HG03103 (cell line): Measurements from ENCODE around the gene GTF3C6.
"Not testable (repeated sequence)": the region's sequence is repeated elsewhere in the genome, so short reads cannot be mapped to it uniquely, and the experiment has no call there.

Experiments used
- ATAC-seq: cut with Tn5 transposase; IDR thresholded peaks from one replicate; pipeline ENCODE4 v1.9.1; 2021; ENCODE audit warnings: low read depth; ENCODE audit not compliant: unreplicated experiment

The GTF3C6 gene

GRCh38 chr6:110976575-110976974 lies 18.1 kb downstream of the GTF3C6 start:
- no peak for ATAC-seq

- no peak for ATAC-seq
These were observed 21.1 kb downstream of the GTF3C6 start for GRCh38 chr6:110979565-110980101.

DNA sequence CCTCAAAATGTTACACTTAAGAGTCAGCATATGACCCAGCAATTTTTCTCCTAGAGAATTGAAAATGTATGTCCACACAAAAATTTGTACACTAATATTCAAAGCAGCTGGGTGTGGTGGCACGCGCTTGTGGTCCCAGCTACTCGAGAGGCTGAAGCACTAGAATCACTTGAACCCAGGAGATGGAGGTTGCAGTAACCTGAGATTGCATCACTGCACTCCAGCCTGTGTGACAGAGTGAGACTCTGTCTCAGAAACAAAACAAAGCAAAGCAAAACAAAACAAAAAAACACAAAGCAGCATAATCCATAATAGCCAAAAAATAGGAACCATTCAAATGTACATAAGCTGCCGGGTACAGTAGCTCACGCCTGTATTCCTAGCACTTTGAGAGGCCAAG lies 21.7 kb downstream of the GTF3C6 start:
- no peak for ATAC-seq

DNA sequence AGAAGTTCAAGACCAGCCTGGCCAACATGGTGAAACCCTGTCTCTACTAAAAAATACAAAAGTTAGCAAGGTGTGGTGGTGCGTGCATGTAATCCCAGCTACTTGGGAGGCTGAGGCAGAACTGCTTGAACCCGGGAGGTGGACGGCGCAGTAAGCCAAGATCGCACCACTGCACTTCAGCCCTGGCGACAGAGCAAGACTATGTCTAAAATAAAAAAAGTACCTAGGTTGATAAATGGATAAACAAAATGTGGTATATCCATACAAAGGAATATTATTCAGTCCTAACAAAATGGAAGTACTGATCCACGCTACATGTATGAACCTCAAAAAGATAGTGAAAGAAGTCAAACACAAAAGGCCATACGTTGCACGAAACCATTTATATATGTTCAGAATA lies 22.1 kb downstream of the GTF3C6 start:
- ATAC-seq: no peak

- ATAC-seq: no peak
These were observed 22.7 kb downstream of the GTF3C6 start for GRCh38 chr6:110981202-110981600.

- no peak for ATAC-seq
These were observed 32.5 kb downstream of the GTF3C6 start for GRCh38 chr6:110990840-110991576.

DNA sequence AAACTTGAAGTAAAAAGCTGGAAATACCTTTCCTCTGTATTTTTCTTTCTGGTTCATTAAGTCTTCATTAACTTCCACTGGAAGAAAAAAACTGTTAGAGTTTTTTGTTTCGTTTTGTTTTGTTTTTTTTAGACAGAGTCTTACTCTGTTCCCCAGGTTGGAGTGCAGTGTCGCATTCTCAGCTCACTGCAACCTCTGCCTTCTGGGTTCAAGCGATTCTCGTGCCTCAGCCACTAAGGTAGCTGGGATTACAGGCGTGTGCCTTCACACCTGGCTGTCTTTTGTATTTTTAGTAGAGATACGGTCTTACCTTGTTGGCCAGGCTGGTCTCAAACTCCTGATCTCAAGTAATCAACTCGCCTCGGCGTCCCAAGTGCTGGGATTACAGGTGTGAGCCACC lies 38.2 kb downstream of the GTF3C6 start:
- no peak for ATAC-seq

DNA sequence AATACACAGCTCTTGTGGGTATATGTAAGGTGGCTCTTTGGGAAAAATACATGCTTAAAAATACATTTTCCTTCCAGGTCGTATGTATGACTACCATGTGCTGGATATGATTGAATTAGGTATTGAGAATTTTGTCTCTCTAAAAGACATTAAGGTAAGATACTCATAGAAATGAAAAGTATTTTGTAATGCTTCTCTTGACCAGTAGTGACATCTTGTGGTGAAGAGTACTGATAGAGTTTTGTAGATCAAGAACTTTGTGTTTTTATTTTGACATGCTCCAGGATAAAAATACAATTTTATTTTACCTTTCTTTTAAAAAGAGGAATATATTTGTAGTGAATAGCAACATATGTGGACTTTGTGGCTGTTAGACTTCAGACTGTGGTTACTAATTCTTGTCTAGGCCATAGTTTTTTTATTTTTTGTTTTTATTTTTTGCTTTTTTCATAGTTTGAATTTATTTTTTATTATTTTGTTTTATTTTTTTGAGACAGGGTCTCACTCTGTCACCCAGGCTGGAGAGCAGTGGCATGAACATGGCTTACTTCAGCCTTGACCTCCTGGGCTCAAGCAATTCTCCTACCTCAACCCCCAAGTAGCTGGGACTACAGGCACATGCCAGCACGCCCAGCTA lies 41.2 kb downstream of the GTF3C6 start:
- ATAC-seq: no peak

DNA sequence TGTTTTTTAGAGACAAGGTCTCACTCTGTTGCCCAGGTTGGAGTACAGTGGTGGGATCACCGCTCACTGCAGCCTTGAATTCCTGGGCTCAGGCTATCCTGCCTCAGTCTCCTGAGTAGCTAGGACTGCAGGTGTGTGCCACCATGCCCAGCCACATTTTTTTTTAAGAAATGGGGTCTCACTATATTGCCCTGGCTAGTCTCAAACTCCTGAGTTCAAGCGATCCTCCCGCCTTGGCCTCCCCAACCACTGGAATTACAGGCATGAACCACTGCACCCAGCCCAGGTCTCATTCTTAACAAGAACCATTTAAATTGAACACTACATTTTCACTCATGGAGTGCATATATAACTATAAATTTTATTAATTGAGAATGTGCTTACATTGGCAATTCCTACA lies 43.8 kb downstream of the GTF3C6 start:
- no peak for ATAC-seq

GRCh38 chr6:111011360-111012142 lies 53.0 kb downstream of the GTF3C6 start:
- ATAC-seq: no peak

GRCh38 chr6:111012143-111012452 lies 53.6 kb downstream of the GTF3C6 start:
- ATAC-seq: no peak

- ATAC-seq: not testable (repeated sequence)
These were observed 54.0 kb downstream of the GTF3C6 start for GRCh38 chr6:111012520-111012919.

DNA sequence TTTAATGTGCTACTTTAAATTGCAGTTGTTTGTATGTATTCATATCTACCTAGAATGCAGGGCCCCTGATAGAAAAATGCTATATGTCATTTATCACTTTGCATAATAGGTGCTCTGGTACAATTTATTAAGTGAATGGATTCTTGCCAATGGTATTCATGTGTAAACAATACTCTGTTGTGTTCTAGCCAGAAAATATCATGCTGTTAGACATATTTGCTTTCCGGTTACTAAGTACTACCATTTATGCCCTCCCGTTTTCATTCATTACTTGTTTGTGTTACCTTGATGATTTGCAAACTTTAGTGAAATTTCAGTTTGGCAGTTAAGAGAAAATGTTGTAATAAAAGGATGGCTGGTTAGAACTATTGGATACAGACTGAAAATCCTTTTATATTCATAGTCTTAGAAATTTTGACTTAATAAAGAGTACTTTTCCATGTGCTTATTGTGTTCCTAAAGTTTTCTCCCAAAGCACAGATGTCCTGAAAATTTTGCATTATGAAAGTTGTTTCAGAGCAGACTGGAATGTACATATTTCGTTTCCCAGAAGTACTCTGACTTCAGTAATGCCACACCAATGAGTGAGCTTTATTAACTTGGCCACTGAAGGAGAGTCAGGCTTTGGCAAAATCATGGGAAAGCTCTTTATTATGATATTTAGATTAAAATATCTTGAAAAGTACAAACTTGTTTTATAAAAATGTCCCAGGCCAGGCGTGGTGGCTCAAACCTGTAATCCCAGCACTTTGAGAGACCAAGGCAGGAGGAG lies 54.8 kb downstream of the GTF3C6 start:
- no peak for ATAC-seq

DNA sequence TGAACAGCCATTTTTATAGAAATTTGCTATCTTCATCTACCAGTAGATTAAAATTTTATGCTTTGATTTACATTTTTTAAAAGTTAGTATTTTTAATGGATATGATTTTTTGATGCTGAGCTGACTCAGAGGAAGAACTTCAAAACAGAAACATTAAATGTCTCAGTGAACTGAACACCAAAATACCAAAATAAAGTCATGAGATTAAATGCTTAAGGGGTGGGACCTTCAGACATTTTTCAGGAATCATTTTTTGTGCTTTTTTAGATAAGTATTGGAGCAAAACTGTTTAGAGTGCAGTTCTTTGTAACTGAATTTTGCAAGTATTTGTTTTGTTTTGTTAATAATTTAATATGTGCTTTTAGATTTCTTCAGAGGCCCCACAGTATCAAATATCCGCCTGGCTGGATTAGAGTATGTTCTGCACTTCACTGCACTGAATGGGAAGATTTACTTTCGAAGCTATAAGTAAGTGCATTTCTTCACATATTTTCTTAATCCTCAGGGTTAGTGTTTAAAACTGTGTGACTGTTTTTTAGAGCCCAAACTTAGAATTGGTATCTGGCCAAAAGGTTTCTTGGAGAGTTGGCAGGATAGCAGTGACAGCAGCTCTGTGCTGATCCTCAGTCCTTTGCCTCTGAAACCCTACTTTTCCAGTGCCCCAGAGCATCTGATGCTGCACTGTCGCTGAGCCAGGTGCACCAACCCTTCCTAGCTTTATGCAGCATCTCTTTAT lies 57.1 kb downstream of the GTF3C6 start:
- ATAC-seq: no peak

GRCh38 chr6:111017241-111017640 lies 58.7 kb downstream of the GTF3C6 start:
- ATAC-seq: not testable (repeated sequence)
